K562 (cell line): Measurements from ENCODE around the gene ACSL3. TPM values are rescaled to one million over a fixed set of nuclear protein-coding genes. Genes with fewer than 3 reads are reported as not detected.

ENCODE experiments used
- ATAC-seq: fragments of 200-7000 bp; cut with Tn5 transposase; 3 replicates; pipeline ENCODE4 v1.9.1; 2020; ENCODE audit warnings: moderate library complexity
- BruUV-seq: library from RNA; stranded (reverse); fragments of 400-500 nt; replicated peaks from 2 replicates; lab custom pipeline; 2021; lab: Mats Ljungman, UMichigan
- CTCF ChIA-PET: fragments of 300-600 bp; formaldehyde crosslinking; extraction: SDS; loops from one replicate; lab custom pipeline; 2021; ENCODE audit warnings: low intra/inter-chr PET ratio; lab: Yijun Ruan, JAX
- POLR2A ChIA-PET: fragments of 300-600, 350-650 bp; sonication (Branson Sonifier 250); formaldehyde crosslinking; extraction: SDS; loops from one replicate; lab custom pipeline; 2021; ENCODE audit warnings: antibody characterized with exemption, inconsistent platforms; lab: Yijun Ruan, JAX
- DNase-seq, 4 experiments: peaks; one replicate each; pipeline versions ENCODE4 v3.0.0 to v3.0.0-alpha.2; 2011 to 2018; ENCODE audit warnings: low spot score in 3 of 4, mixed read lengths in 3 of 4; ENCODE audit errors: extremely low read depth in 1 of 4
- FAIRE-seq: peaks from 2 replicates; lab custom pipeline; 2011; peaks lifted over from hg19 to GRCh38; lab: Jason Lieb, UNC
- H2AFZ ChIP-seq: 2 replicates; pipeline ENCODE4 v1.6.0; 2011; ENCODE audit warnings: low read depth, low read length, control low read depth, inconsistent platforms
- H3K27ac ChIP-seq: fragments of 200-600 bp; 3 replicates; pipeline ENCODE4 v1.8.0; 2011; ENCODE audit warnings: low read depth, mild to moderate bottlenecking, control low read depth, inconsistent platforms, low read length, moderate library complexity, mixed read lengths; ENCODE audit errors: extremely low read depth
- H3K27me3 ChIP-seq, 2 experiments: fragments of 300-600 bp in 1 of 2; 2 replicates in 1 of 2; 3 replicates in 1 of 2; pipeline versions ENCODE4 v1.6.0 to v1.8.0; 2011; ENCODE audit warnings: inconsistent platforms in 2 of 2, low read length in 2 of 2, mild to moderate bottlenecking in 1 of 2, mixed read lengths in 1 of 2, moderate library complexity in 1 of 2; ENCODE audit not compliant: control insufficient read depth in 2 of 2, insufficient read depth in 2 of 2
- H3K36me3 ChIP-seq: fragments of 300-600 bp; 3 replicates; pipeline ENCODE4 v1.8.0; 2011; ENCODE audit warnings: mild to moderate bottlenecking, low read length, inconsistent platforms; ENCODE audit not compliant: control insufficient read depth, insufficient read depth
- H3K4me1 ChIP-seq, 2 experiments: fragments of 200-600 bp in 1 of 2; replicated peaks in 1 of 2; 2 replicates in 1 of 2; 3 replicates in 1 of 2; pipeline versions ENCODE4 v1.5.1 to v1.8.0; 2011; ENCODE audit warnings: inconsistent platforms in 2 of 2, low read length in 2 of 2, mild to moderate bottlenecking in 1 of 2, mixed read lengths in 1 of 2, moderate library complexity in 1 of 2; ENCODE audit not compliant: control insufficient read depth in 2 of 2, insufficient read depth in 2 of 2
- H3K4me2 ChIP-seq: 2 replicates; pipeline ENCODE4 v1.6.1; 2011; ENCODE audit warnings: low read length, control low read depth, inconsistent platforms, mixed read lengths; ENCODE audit not compliant: insufficient read depth
- H3K4me3 ChIP-seq: fragments of 200-600 bp; sonication (generic), shearing (Covaris generic); 2 replicates; pipeline ENCODE4 v1.5.1; 2016; ENCODE audit warnings: control low read depth, inconsistent platforms
- H3K79me2 ChIP-seq: fragments of 200-600 bp; 3 replicates; pipeline ENCODE4 v1.8.0; 2011; ENCODE audit warnings: low read length, inconsistent platforms; ENCODE audit not compliant: control insufficient read depth, insufficient read depth
- H3K9ac ChIP-seq, 2 experiments: 2 replicates each; pipeline versions ENCODE4 v1.6.0 to v1.6.1; 2011; ENCODE audit warnings: low read depth in 2 of 2, low read length in 2 of 2, control low read depth in 1 of 2, inconsistent platforms in 1 of 2, mild to moderate bottlenecking in 1 of 2, mixed read lengths in 1 of 2; ENCODE audit not compliant: insufficient read depth in 1 of 2
- H3K9me1 ChIP-seq: one replicate; pipeline ENCODE4 v1.6.0; 2011; ENCODE audit warnings: inconsistent platforms, mild to moderate bottlenecking, low read length, moderate library complexity; ENCODE audit not compliant: control insufficient read depth, insufficient read depth
- H3K9me3 ChIP-seq: replicated peaks from 2 replicates; pipeline ENCODE4 v1.5.1; 2011; ENCODE audit warnings: low read depth, low read length, inconsistent platforms; ENCODE audit not compliant: control insufficient read depth, insufficient read depth
- H4K20me1 ChIP-seq: replicated peaks from 2 replicates; pipeline ENCODE4 v1.6.1; 2011; ENCODE audit warnings: low read length, inconsistent platforms, mixed read lengths; ENCODE audit not compliant: control insufficient read depth, insufficient read depth
- CBX5 ChIP-seq: IDR thresholded peaks from 2 replicates; pipeline ENCODE4 v1.6.1; 2014; ENCODE audit warnings: low read depth, borderline replicate concordance
- GATAD2B ChIP-seq: fragments of 450-650 bp; IDR thresholded peaks from 2 replicates; pipeline ENCODE4 v1.6.1; 2017; ENCODE audit warnings: mild to moderate bottlenecking, borderline replicate concordance
- HMBOX1 ChIP-seq: sonication (generic); IDR thresholded peaks from 2 replicates; pipeline ENCODE4 v1.6.1; 2016
- KAT2B ChIP-seq: IDR thresholded peaks from one replicate; pipeline ENCODE4 v1.6.1; 2012; ENCODE audit warnings: low read depth, mild to moderate bottlenecking, control low read depth, inconsistent platforms, low read length, moderate library complexity
- NFE2 ChIP-seq: IDR thresholded peaks from 2 replicates; pipeline ENCODE4 v1.6.1; 2014; ENCODE audit warnings: antibody characterized with exemption, low read depth
- PML ChIP-seq: IDR thresholded peaks from 2 replicates; pipeline ENCODE4 v1.6.1; 2012; ENCODE audit warnings: low read length, inconsistent platforms
- POLR2G ChIP-seq: fragments of 200-400 bp; formaldehyde crosslinking; IDR thresholded peaks from 2 replicates; pipeline ENCODE4 v1.6.1; 2017; ENCODE audit warnings: low read depth, mild to moderate bottlenecking, antibody characterized with exemption, low read length, moderate library complexity
- RBFOX2 ChIP-seq: fragments of 200-400 bp; formaldehyde crosslinking; IDR thresholded peaks from 2 replicates; pipeline ENCODE4 v1.6.1; 2017; ENCODE audit warnings: low read depth, mild to moderate bottlenecking, low read length, moderate library complexity
- RUNX1 ChIP-seq: sonication (generic); IDR thresholded peaks from 2 replicates; pipeline ENCODE4 v1.6.1; 2016; ENCODE audit warnings: antibody characterized with exemption, low read depth
- UBTF ChIP-seq, 2 experiments: IDR thresholded peaks; 2 replicates each; pipeline ENCODE4 v1.6.1; 2012; ENCODE audit warnings: improper control_type of control experiment in 2 of 2, low read depth in 2 of 2, low read length in 2 of 2, borderline replicate concordance in 1 of 2
- WGBS: fragments of 100-300 bp; shearing (Covaris generic); methylation state at CpG from one replicate; pipeline ENCODE4 v1.1.6; 2016; ENCODE audit warnings: low coverage, mixed read lengths; ENCODE audit not compliant: insufficient coverage; ENCODE audit errors: missing lambda C conversion rate; 5-methylcytosine and 5-hydroxymethylcytosine counted together
- in situ Hi-C: fragments of 300-500 bp; cut with MboI; formaldehyde crosslinking; loops from 4 replicates; pipeline ENCODE4 v1.15.0; 2018; ENCODE audit warnings: inconsistent platforms, mixed read lengths
- intact Hi-C: fragments of 100-400 bp; cut with micrococcal nuclease; formaldehyde crosslinking; loops from 2 replicates; pipeline ENCODE4 v1.14.2; 2022
- polyA plus RNA-seq, 8 experiments: library from polyadenylated mRNA; depleted of rRNA in 4 of 8; stranded (reverse) in 5 of 8; unstranded in 3 of 8; fragments of >200 nt; fragmentation: Nextera tagmentation in 2 of 8; fragmentation: Illumina TruSeq in 1 of 8; extraction: Ambion mirVana in 2 of 8; extraction: Trizol in 1 of 8; gene quantifications; 2 replicates each; pipeline versions ENCODE4 v1.2.1 to v1.2.3, GENCODE V29; 2011 to 2014; ENCODE audit warnings: inconsistent platforms in 1 of 8, missing spikeins in 1 of 8
- total RNA-seq, 7 experiments: library from RNA; depleted of rRNA in 6 of 7; stranded (reverse); fragments of >200 nt in 6 of 7; fragmentation: Illumina TruSeq in 2 of 7; extraction: Trizol in 2 of 7; gene quantifications; 2 replicates each; pipeline versions ENCODE4 v1.2.1 to v1.2.3, GENCODE V29; 2011 to 2021; ENCODE audit warnings: low replicate concordance in 1 of 7

Gene ACSL3
- total and polyA plus RNA-seq, 9 of the 15 experiments (the other 6 are each of a cell fraction or from before 2014, with no cell fraction given), result 21.3 to 123 (median 85.2) TPM

GRCh38 chr2:222907048-222907447 is 46.2 kb downstream of the ACSL3 start:
- H3K4me2 ChIP-seq, result no peak overlapping the region
- CTCF ChIA-PET, result no interaction called here
- ATAC-seq (no peak), FAIRE-seq (peak; percentile 6), DNase-seq (no peak)
- H3K4me3 ChIP-seq, result no peak overlapping the region
- no peaks in the 10 kb centered on the region for H3K9me3 ChIP-seq
- 100% methylated on average over 2 of the region's 2 CpGs for WGBS
- H2AFZ ChIP-seq, result no peak overlapping the region
- H3K4me1 ChIP-seq, result no peaks in the 10 kb centered on the region; a peak in 1 of 5 replicates
- H3K9me1 ChIP-seq, result no peaks in the 10 kb centered on the region
- in situ Hi-C loops, result no loop called here
- TF ChIP-seq HMBOX1 (peak; percentile 31; the same call in 1 of the 2 replicates), POLR2G (no peak), GATAD2B (no peak)
- TF ChIP-seq, all 486 proteins: peak for 1
- Histone ChIP-seq H3K27me3 (no peaks in the 10 kb centered on the region), H3K9ac (no peak overlapping the region), H3K27ac (no peak overlapping the region), H3K36me3 (peaks cover 61% of the 10 kb centered on the region), H4K20me1 (peaks cover 20% of the 10 kb centered on the region), H3K79me2 (peaks cover 93% of the 10 kb centered on the region)
- POLR2A ChIA-PET, result interaction anchor here (0.7 to 1.4 kb wide), 2 partner anchors 9 to 101 kb away, joined by 3 read pairs; no protein-coding TSS in a partner anchor
- intact Hi-C loops, result no loop called here
- no TSS peak for BruUV-seq

GRCh38 chr2:222907790-222908441 is 47.1 kb downstream of the ACSL3 start:
- in situ Hi-C loops, result no loop called here
- no peak for ATAC-seq

More at GRCh38 chr2:222907790-222908441, 47.1 kb downstream of the ACSL3 start:
- peaks cover 61% of the 10 kb centered on the region for H3K36me3 ChIP-seq
- WGBS, result 91% methylated on average over 10 of the region's 10 CpGs
- no peak overlapping the region for H3K4me3 ChIP-seq
- H3K79me2 ChIP-seq, result peaks cover 93% of the 10 kb centered on the region
- no peak overlapping the region for H3K9ac ChIP-seq
- H3K4me1 ChIP-seq, result no peaks in the 10 kb centered on the region; a peak in 1 of 5 replicates
- H3K9me3 ChIP-seq, result no peaks in the 10 kb centered on the region
- no peak for TF ChIP-seq RUNX1
- TF ChIP-seq PML, result no peak
- no peak for TF ChIP-seq CBX5
- no peak for TF ChIP-seq RBFOX2
- TF ChIP-seq NFE2, result no peak
- TF ChIP-seq UBTF (IDR thresholded peaks at IDR 0.05; ENCODE audit: borderline replicate concordance in 1 of 2, low read depth in 2 of 2, low read length in 2 of 2), result no peak
- no peak for TF ChIP-seq KAT2B
- TF ChIP-seq, all 486 proteins: peak for 0
- H2AFZ ChIP-seq, result no peak overlapping the region
- H3K4me2 ChIP-seq, result no peak overlapping the region
- no peak overlapping the region for H3K27ac ChIP-seq
- no peaks in the 10 kb centered on the region for H3K9me1 ChIP-seq
- H4K20me1 ChIP-seq, result peaks cover 15% of the 10 kb centered on the region
- POLR2A ChIA-PET, result no interaction called here
- CTCF ChIA-PET, result interaction anchor here (0.7 kb wide), 1 partner anchor 215 kb away, joined by 3 read pairs; no protein-coding TSS in a partner anchor
- no peaks in the 10 kb centered on the region for H3K27me3 ChIP-seq
- no TSS peak for BruUV-seq
- intact Hi-C loops, result no loop called here
- FAIRE-seq (no peak), DNase-seq (no peak)
